NCI-H82 (cell line): ENCODE measurements around the gene CLCNKA.

ENCODE experiments used
- DNase-seq: peaks from one replicate; lab custom pipeline; 2025; lab: John Stamatoyannopoulos, UW

Gene CLCNKA

GRCh38 chr1:16078925-16079656, 57.3 kb downstream of the CLCNKA start:
- peak; percentile 89 for DNase-seq

DNA sequence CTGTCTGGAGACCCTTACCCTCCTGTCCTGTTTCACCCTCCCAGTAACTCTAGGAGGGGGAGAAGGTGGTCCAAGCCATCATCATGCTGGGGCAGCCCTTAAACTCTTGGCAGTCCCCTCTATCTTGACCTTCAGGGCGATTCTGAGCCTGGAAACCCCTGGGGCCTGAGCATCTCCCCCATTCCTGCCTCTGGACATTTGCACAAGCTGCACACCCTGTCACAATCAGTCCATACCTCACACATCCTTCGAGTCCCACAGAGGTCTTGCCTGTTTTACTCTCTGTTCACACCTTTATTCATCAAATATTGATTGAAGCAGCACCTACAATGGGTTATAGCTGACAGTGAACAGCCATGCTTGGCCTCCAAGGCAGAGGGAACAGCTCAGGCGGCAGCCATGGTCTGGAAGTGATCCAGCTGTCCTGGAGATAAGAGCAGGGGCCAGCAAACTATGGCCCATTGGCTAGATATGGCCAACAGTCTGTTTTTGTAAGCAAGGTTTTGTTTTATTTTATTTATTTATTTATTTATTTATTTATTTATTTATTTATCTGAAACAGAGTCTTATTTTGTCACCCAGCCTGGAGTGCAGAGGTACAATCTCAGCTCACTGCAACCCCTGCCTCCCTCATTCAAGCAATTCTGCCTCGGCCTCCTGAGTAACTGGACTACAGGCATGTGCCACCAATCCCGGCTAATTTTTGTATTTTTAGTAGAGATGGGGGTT, 58.8 kb downstream of the CLCNKA start:
- no peak for DNase-seq

DNA sequence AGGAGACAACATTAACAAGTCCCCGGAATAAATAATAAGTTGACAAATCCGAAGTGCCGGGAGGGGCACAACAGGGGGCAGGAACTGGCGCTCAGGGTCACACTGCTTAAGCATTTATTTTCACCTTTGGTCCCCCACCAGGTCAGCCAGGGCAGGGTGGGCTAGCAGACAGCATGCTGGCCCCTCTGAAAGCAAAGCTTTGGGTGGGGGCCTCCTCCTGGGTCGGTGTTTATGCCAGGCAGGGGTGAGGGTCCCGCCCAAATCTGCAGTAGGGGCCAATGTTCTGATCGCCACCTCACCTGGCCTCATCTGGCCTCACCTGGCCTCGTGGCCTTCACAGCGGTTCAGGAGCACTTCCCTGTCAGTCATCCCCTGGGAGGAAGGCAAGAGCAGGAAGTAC, 59.8 kb downstream of the CLCNKA start:
- DNase-seq, result no peak

DNA sequence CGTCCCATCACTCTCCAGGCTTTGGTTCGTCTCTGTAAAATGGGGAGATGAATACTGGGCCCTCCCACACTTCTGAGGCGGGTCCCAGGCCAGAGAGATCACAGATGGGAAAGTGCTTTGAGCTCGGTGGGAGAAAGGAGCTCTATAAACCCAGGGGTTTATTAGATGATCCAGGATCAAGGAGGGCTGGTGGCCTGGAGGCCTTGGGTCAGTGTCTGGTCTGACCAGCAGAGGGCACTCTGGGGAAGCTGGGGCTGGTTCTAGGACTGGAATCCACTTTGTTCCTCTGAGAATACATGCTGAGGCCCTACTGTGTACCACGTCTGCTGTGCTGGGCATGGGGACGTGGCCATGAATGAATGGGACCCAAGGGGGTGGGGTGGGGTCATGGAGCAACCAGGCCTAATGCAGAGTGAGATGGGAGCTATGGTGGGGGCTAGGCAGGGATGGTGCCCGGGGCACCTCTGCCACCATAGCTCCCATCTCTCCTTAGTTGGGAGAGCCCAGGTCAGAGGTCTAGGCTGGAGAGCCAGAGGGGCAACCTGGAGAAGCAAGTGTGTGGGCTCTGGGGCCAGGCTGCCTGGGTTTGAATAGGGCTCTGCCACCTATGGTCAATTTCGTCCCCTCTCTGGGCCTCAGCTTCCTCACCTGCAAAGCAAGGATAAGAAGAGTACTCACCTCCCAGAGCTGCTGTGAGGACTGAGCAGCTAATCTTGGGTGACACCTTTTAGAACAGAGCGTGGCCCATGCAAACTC, 60.6 kb downstream of the CLCNKA start:
- DNase-seq, result peak; percentile 91

DNA sequence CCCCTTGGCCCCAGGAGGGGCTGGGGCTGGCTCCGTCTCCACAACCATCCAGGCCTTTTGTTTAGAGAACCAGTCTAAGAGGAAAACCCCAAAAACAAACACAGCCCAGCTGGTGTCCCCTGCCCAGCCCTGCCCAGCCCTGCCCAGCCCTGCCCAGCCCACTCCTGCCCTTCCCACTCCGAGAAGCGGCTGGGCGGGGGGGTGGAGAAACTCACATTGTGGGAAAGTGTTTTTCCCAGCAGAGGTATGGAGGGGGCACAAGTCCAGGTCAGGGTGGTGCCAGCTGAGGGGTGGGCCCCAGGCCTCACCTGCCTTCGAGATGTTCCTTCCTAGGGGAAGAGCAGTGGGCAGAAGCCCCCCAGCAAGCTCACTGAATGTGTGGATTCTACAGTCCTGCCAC, 61.6 kb downstream of the CLCNKA start:
- no peak for DNase-seq
